Activated CD4-positive, alpha-beta T cell treated with anti-CD3 and anti-CD28 coated beads for 4 hours (primary cell): ENCODE results near the gene DHDH.

ENCODE experiments used
- DNase-seq, 2 donors: peaks; one replicate each; pipeline ENCODE4 v3.0.0-alpha.2; 2020

Gene DHDH

GRCh38 chr19:48967346-48968178 lies 34.1 kb downstream of the DHDH start:
- DNase-seq, result no peak

- DNase-seq, result no peak
Observed at GRCh38 chr19:48968179-48968661, 34.7 kb downstream of the DHDH start.

GRCh38 chr19:48968813-48969218 lies 35.3 kb downstream of the DHDH start:
- no peak for DNase-seq

GRCh38 chr19:48969276-48970138 lies 36.0 kb downstream of the DHDH start:
- DNase-seq, result no peak

GRCh38 chr19:48970139-48970766 lies 36.8 kb downstream of the DHDH start:
- no peak for DNase-seq

- peak; percentile 81 to 85 for DNase-seq
Observed at GRCh38 chr19:48970923-48971395, 37.5 kb downstream of the DHDH start.

- no peak for DNase-seq
Observed at GRCh38 chr19:48975947-48976847, 42.7 kb downstream of the DHDH start.

GRCh38 chr19:48977061-48977460 lies 43.6 kb downstream of the DHDH start:
- DNase-seq, result no peak

GRCh38 chr19:48982280-48982679 lies 48.8 kb downstream of the DHDH start:
- DNase-seq, result no peak

- DNase-seq, result no peak
Observed at GRCh38 chr19:48985711-48986110, 52.2 kb downstream of the DHDH start.

- no peak for DNase-seq
Observed at GRCh38 chr19:48986211-48986610, 52.7 kb downstream of the DHDH start.

GRCh38 chr19:48987323-48987722 lies 53.8 kb downstream of the DHDH start:
- DNase-seq, result no peak

GRCh38 chr19:48988286-48988685 lies 54.8 kb downstream of the DHDH start:
- DNase-seq, result no peak

GRCh38 chr19:48988860-48989259 lies 55.4 kb downstream of the DHDH start:
- no peak for DNase-seq

- DNase-seq, result no peak
Observed at GRCh38 chr19:48989701-48990291, 56.3 kb downstream of the DHDH start.

- DNase-seq, result no peak
Observed at GRCh38 chr19:48990400-48990799, 56.9 kb downstream of the DHDH start.

GRCh38 chr19:48991011-48991609 lies 57.6 kb downstream of the DHDH start:
- no peak for DNase-seq

GRCh38 chr19:48991873-48992580 lies 58.5 kb downstream of the DHDH start:
- no peak for DNase-seq

- no peak for DNase-seq
Observed at GRCh38 chr19:48992581-48993174, 59.2 kb downstream of the DHDH start.
